ENCODE results near the gene GDI1.
"Not testable (repeated sequence)": the region's sequence is repeated elsewhere in the genome, so short reads cannot be mapped to it uniquely, and the experiment has no call there.

GDI1 gene

DNA sequence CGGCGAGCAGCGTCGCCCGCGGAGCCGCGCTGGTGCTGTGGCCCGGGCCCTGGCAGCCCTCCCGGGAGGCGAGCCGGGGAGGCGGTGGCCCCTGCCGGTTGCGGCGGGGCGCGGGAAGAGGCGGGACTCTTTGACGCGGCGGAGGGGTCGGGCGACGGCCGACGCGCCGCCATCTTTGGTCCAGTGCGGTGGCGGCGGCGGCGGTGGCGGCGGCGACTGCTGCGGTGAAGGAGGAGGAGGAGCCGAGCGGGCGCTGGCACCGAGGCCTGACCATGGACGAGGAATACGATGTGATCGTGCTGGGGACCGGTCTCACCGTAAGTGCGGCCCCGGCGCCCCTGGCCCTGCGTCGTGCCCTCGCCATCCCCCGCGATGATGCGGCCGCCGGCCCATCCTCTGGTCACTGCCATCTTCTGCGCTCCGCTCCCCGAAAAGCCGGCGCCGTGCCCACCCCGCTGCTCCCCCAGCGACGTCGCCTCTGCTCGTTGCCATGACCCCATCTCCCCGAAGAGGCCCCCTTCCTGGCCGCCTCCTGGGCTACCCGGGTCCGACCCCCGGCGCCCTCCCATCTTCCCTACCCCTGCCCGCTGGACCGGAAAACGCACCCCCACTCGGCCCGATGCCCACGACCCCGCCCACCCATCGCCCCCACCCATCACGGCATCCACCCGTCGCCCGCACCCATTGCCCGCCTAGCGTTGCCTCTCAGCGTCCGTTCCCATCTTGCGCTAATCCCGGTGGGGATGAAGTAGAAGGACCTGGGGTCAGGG, at the start of gene GDI1:
Gene GDI1 (plus strand): TSS at position 172 of the 770 bp plus-strand sequence. CDS start 101 bp downstream, at position 273.
- DNase-seq, result peak; percentile 43

- not testable (repeated sequence) for DNase-seq
These were observed 48.9 kb upstream of the GDI1 start for GRCh38 chrX:154388094-154388493.

DNA sequence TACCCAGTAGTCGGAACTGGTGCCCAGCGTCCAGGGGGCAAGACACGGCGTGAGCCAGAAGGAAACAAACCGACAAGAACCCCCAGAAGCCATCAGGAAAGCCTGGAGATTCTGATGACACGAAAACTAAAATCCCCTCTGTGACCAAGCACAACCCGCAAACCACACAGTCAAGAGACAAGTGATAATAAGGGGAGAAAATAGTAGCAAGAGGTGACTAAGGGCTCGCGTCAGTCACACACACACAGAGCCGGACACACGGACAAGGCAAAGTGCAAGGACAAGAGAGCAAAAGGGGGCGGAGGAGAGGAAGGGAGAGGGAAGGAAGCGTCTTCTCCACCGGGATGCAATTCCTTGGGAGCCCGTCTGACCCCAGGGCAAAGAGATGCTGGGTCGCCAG, 48.3 kb upstream of the GDI1 start:
- DNase-seq, result not testable (repeated sequence)

- DNase-seq, result not testable (repeated sequence)
These were observed 46.9 kb upstream of the GDI1 start for GRCh38 chrX:154389812-154390747.

DNA sequence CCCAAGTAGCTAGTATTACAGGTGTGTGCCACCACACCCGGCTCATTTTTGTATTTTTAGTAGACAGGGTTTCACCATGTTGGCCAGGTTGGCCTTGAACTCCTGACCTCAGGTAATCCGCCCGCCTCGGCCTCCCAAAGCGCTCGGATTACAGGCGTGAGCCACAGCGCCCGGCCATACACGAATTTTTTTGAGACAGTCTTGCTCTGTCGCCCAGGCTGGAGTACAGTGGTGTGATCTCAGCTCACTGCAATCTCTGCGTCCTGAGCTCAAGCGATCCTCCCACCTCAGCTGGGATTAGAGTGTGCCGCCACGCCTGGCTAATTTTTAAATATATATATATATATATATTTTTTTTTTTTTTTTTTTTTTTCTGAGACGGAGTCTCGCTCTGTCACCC, 40.6 kb upstream of the GDI1 start:
- DNase-seq, result not testable (repeated sequence)

- DNase-seq, result peak; percentile 43
These were observed 39.7 kb upstream of the GDI1 start for GRCh38 chrX:154396973-154397887.

- peak; percentile 91 for DNase-seq
These were observed 38.9 kb upstream of the GDI1 start, which contains the start of gene RPL10 for GRCh38 chrX:154397888-154398667. Gene RPL10 (plus strand): TSS chrX:154398377. CDS start chrX:154398520, 143 bp downstream.

DNA sequence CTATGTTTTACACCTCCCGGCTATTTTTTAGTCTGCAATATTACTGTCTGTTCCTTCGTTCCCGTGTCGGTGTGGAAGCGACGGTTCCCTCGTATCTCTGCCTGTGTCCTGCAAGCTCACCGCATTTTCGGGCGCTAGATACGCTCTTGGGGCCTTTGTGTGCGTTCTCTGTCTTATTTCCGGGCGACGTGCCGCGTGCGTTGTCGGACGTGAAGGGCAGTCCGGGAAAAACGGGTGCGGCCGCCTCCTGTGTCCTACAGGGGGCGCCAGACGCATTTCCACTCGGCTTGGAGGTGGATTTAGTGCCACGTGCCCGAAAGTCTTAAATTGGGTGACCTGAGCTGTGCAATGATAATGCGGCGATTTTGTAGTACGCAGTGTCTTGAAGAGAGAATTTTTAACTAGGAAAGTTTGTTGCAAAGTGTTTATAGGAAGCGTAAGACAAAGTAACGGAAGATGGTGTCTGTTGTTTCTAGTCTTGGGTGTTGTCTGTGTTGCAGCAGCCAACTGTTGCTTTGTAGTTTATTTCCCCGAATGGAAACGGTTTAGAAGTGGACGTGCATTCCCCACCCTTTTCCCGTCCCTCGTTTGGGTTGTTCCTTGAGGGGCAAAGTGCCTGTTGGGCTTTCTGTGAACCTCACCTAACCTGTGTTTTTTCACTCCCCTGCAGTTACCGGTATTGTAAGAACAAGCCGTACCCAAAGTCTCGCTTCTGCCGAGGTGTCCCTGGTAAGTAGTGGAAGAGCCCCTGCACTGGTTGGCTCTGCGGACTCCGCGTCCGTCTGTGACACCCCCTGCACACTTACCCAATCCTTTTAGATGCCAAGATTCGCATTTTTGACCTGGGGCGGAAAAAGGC, 38.1 kb upstream of the GDI1 start:
- DNase-seq, result peak; percentile 70

GRCh38 chrX:154399527-154400368, 37.2 kb upstream of the GDI1 start:
- no peak for DNase-seq

DNA sequence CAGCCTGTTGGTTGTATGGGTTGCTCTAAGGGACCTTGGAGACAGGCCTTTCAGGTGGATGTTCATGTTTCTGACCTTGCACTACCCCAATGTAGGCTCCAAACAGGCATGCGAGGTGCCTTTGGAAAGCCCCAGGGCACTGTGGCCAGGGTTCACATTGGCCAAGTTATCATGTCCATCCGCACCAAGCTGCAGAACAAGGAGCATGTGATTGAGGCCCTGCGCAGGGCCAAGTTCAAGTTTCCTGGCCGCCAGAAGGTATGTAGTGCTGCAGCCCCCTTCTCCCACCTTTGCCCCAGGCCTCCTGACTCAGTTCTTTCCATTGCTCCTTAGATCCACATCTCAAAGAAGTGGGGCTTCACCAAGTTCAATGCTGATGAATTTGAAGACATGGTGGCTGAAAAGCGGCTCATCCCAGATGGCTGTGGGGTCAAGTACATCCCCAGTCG, 36.6 kb upstream of the GDI1 start:
- DNase-seq, result not testable (repeated sequence)

DNA sequence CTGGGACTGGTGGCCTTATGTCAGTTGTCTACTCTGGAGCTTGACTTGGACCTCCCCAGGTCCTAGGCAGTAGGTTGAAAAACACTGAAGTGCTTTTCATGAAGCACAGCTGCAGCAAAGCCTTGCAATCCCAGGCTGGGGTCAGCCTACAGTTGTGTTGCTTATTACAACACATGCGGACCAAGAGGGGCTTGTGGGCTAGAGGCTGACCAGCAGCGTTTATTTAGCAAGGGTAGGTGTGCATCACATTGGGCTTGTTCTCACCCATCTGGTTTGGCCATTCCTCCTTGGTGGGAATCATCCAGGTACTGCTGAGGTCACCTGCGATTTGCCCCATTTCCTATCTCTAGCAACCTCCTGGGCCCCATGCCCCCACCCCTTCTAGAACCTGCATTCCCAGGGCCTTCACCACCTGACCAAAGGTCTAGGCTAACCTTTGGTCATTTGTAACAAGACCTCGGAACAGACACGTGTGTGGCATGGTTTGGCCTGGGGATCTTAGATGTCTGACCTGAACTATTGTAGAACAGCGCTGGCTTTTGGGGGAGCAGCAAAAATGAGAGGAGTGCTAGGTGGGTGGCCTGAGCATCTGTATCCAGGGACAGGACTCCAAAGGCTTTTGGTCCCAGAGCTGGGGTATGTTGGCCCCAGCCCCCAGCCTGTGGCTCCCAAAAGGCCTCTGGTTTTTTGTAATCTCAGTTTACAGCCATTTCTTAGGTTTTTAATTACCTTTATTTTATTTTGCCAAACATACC, 35.7 kb upstream of the GDI1 start:
- DNase-seq, result no peak

GRCh38 chrX:154401918-154402621, 34.9 kb upstream of the GDI1 start:
- peak; percentile 45 for DNase-seq

- no peak for DNase-seq
These were observed 34.3 kb upstream of the GDI1 start for GRCh38 chrX:154402622-154403127.

GRCh38 chrX:154403192-154403591, 33.8 kb upstream of the GDI1 start:
- DNase-seq, result no peak

- no peak for DNase-seq
These were observed 33.1 kb upstream of the GDI1 start for GRCh38 chrX:154403858-154404257.

GRCh38 chrX:154404625-154405192, 32.2 kb upstream of the GDI1 start:
- DNase-seq, result no peak

- DNase-seq, result no peak
These were observed 28.2 kb upstream of the GDI1 start for GRCh38 chrX:154408659-154409221.

All from NCI-H2029 (cell line).